ENCODE measurements around the gene ZNF556.

- TF ChIP-seq CTCF (IDR thresholded peaks at IDR 0.05) (no peak), PBX3 (IDR thresholded peaks at IDR 0.05) (no peak), HMGXB4 (CRISPR knock-in tag; IDR thresholded peaks at IDR 0.05; ENCODE audit: borderline replicate concordance) (no peak), TP53 (CRISPR knock-in tag; IDR thresholded peaks at IDR 0.05) (no peak), CBX8 (IDR thresholded peaks at IDR 0.05) (no peak), POLR2A (IDR thresholded peaks at IDR 0.05; ENCODE audit: low read length) (no peak)
These were observed 8.3 kb upstream of the ZNF556 start for GRCh38 chr19:2858864-2859263.

All from A549 (cell line).